Duodenal mucosa (tissue), 2 donors: Measurements from ENCODE around the gene SASH3.

ENCODE experiments used
- H3K27ac ChIP-seq: one replicate; pipeline ENCODE4 v1.7.0; 2013; ENCODE audit warnings: low read depth, low read length
- H3K27me3 ChIP-seq, 2 donors: one replicate each; pipeline ENCODE4 v1.7.0; 2013; ENCODE audit warnings: low read length in 2 of 2, control low read depth in 1 of 2; ENCODE audit not compliant: insufficient read depth in 2 of 2, control insufficient read depth in 1 of 2
- H3K36me3 ChIP-seq, 2 donors: one replicate each; pipeline ENCODE4 v1.7.0; 2013; ENCODE audit warnings: low read length in 2 of 2, control low read depth in 1 of 2; ENCODE audit not compliant: insufficient read depth in 2 of 2, control insufficient read depth in 1 of 2
- H3K4me1 ChIP-seq, 2 donors: one replicate each; pipeline ENCODE4 v1.7.0; 2013; ENCODE audit warnings: low read length in 2 of 2, control low read depth in 1 of 2; ENCODE audit not compliant: insufficient read depth in 2 of 2, control insufficient read depth in 1 of 2
- H3K4me3 ChIP-seq, 2 donors: one replicate each; pipeline ENCODE4 v1.7.0; 2013; ENCODE audit warnings: low read length in 2 of 2, low read depth in 1 of 2
- H3K9ac ChIP-seq, 2 donors: one replicate each; pipeline ENCODE4 v1.7.0; 2013; ENCODE audit warnings: low read length in 2 of 2, low read depth in 1 of 2
- H3K9me3 ChIP-seq, 2 donors: one replicate each; pipeline ENCODE4 v1.7.0; 2013; ENCODE audit warnings: low read length in 2 of 2, control low read depth in 1 of 2; ENCODE audit not compliant: control insufficient read depth in 1 of 2

The SASH3 gene

DNA sequence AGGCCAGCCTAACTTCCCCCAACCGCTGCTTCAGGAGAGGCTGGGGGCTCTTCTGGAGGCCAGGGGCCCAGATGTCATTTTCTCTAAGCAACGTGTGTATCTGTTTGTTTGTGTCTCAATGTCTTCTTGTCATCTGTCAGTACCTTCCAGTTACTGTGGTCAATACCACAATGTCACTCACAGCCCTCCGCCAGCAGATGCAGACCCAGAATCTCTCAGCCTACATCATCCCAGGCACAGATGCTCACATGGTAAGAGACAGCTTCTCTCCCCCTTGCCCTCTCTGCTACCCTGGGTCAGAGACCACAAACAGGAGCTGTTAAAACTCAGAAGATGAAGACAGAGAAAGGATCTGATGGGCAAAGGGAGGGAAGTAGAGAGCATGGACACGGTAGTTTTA is 35.9 kb upstream of the SASH3 start:
- Histone ChIP-seq H3K27me3 (no peaks in the 10 kb centered on the region), H3K9ac (no peak overlapping the region), H3K4me3 (no peak overlapping the region), H3K36me3 (no peaks in the 10 kb centered on the region), H3K9me3 (no peaks in the 10 kb centered on the region), H3K4me1 (peaks cover 0 to under 1% of the 10 kb centered on the region in 2 donors), H3K27ac (no peak overlapping the region)

DNA sequence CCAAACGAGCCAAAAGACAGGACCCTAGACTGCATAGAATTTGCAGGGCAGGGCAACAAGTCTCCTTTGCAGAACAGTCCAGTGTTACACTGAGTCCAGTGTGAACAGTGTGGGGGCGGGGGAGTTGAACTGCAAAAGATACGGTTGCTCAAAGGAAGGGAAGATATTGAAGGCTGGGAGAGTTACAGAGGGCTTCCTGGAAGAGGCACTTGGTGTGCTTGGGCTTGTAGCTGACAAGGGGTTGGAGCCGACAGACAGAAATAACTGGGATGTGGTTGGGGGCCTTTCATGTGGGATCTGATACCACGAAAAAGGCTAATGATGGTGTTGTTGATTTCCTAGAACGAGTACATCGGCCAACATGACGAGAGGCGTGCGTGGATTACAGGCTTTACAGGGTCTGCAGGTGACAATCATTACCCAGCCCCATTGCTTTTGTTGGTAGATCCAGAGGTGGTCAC is 34.9 kb upstream of the SASH3 start:
- Histone ChIP-seq H3K4me1 (no peaks in the 10 kb centered on the region), H3K4me3 (no peak overlapping the region), H3K27ac (no peak overlapping the region), H3K27me3 (no peaks in the 10 kb centered on the region), H3K9ac (no peak overlapping the region), H3K9me3 (no peaks in the 10 kb centered on the region), H3K36me3 (no peaks in the 10 kb centered on the region)

GRCh38 chrX:129746557-129747470 is 32.9 kb upstream of the SASH3 start:
- Histone ChIP-seq H3K27ac (no peak overlapping the region), H3K27me3 (no peaks in the 10 kb centered on the region), H3K4me1 (no peaks in the 10 kb centered on the region), H3K4me3 (no peak overlapping the region), H3K36me3 (no peaks in the 10 kb centered on the region), H3K9me3 (no peaks in the 10 kb centered on the region), H3K9ac (no peak overlapping the region)

DNA sequence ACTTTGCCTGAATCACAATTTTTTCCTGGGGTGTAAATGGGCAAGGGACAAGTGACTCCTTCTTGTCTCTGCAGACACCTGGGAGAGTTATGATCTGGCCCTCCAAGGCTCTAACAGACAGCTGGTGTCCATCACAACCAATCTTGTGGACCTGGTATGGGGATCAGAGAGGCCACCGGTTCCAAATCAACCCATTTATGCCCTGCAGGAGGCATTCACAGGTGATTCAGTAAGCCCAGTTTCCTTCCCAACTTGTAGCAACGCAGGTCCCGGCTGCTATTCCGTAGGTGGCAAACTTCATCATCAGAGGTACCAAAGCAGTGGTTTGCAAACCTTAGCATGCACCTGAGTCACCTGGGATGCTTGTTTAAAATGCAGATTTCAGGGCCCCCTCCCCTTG is 32.2 kb upstream of the SASH3 start:
- no peaks in the 10 kb centered on the region for H3K27me3 ChIP-seq
- H3K9me3 ChIP-seq: no peaks in the 10 kb centered on the region
- no peak overlapping the region for H3K27ac ChIP-seq
- no peak overlapping the region for H3K4me3 ChIP-seq
- H3K36me3 ChIP-seq: no peaks in the 10 kb centered on the region
- no peaks in the 10 kb centered on the region for H3K4me1 ChIP-seq
- H3K9ac ChIP-seq: no peak overlapping the region

GRCh38 chrX:129748305-129748704 is 31.4 kb upstream of the SASH3 start:
- H3K27ac ChIP-seq: no peak overlapping the region
- no peaks in the 10 kb centered on the region for H3K4me1 ChIP-seq
- H3K9me3 ChIP-seq: no peaks in the 10 kb centered on the region
- no peaks in the 10 kb centered on the region for H3K36me3 ChIP-seq
- no peaks in the 10 kb centered on the region for H3K27me3 ChIP-seq
- no peak overlapping the region for H3K9ac ChIP-seq
- no peak overlapping the region for H3K4me3 ChIP-seq

DNA sequence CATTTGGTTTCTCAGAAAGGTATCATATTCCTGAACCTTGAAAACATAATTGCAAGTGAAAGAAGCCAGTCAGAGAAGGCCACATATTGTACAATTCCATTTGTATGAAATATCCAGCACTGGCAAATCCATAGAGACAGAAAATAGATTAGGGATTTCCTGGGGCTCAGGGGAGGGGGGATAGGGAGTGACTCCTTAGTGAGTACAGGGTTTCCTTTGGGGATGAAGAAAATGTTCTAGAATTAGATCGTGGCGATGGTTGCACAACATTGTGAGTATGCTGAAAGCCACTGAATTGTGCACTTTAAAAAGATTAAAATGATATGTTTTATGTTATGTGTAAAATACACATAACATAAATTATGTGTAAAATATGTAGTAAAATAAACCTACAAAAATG is 30.7 kb upstream of the SASH3 start:
- Histone ChIP-seq H3K9me3 (no peaks in the 10 kb centered on the region), H3K9ac (no peak overlapping the region), H3K27me3 (no peaks in the 10 kb centered on the region), H3K27ac (no peak overlapping the region), H3K36me3 (no peaks in the 10 kb centered on the region), H3K4me3 (no peak overlapping the region), H3K4me1 (no peaks in the 10 kb centered on the region)

- no peaks in the 10 kb centered on the region for H3K36me3 ChIP-seq
- H3K4me3 ChIP-seq: no peak overlapping the region
- no peaks in the 10 kb centered on the region for H3K27me3 ChIP-seq
- no peaks in the 10 kb centered on the region for H3K9me3 ChIP-seq
- no peak overlapping the region for H3K9ac ChIP-seq
- no peak overlapping the region for H3K27ac ChIP-seq
- no peaks in the 10 kb centered on the region for H3K4me1 ChIP-seq
These were observed 28.8 kb upstream of the SASH3 start for GRCh38 chrX:129750971-129751370.

- Histone ChIP-seq H3K4me1 (peaks cover 8% of the 10 kb centered on the region in 2 donors), H3K36me3 (no peaks in the 10 kb centered on the region), H3K27ac (no peak overlapping the region), H3K9ac (no peak overlapping the region), H3K4me3 (no peak overlapping the region), H3K9me3 (no peaks in the 10 kb centered on the region), H3K27me3 (no peaks in the 10 kb centered on the region)
These were observed 25.4 kb upstream of the SASH3 start for GRCh38 chrX:129754056-129755024.

- Histone ChIP-seq H3K9me3 (no peaks in the 10 kb centered on the region), H3K27ac (no peak overlapping the region), H3K9ac (no peak overlapping the region), H3K4me3 (no peak overlapping the region), H3K27me3 (no peaks in the 10 kb centered on the region), H3K4me1 (peaks cover 8 to 17% of the 10 kb centered on the region in 2 donors), H3K36me3 (no peaks in the 10 kb centered on the region)
These were observed 23.7 kb upstream of the SASH3 start for GRCh38 chrX:129755779-129756650.
